Fibroblast of the aortic adventitia (primary cell): Measurements from ENCODE around the gene KRTAP4-2. TPM values are rescaled to one million over a fixed set of nuclear protein-coding genes. Genes with fewer than 3 reads are reported as not detected.
A peak's percentile ranks its signal among the peaks of the same experiment; 100 is the strongest.

Source experiments
- DNase-seq: peaks from one replicate; pipeline ENCODE4 v3.0.0-alpha.2; 2010; ENCODE audit warnings: low read depth
- H3K4me3 ChIP-seq: 2 replicates; pipeline ENCODE4 v1.5.1; 2011; ENCODE audit warnings: low read depth, mild to moderate bottlenecking, control low read depth, low read length, moderate library complexity
- CTCF ChIP-seq: IDR thresholded peaks from 2 replicates; pipeline ENCODE4 v1.5.1; 2011; ENCODE audit warnings: mild to moderate bottlenecking, low read length, control low read depth, inconsistent platforms; ENCODE audit not compliant: insufficient read depth
- total RNA-seq: library from RNA; depleted of rRNA; stranded (reverse); fragments of >200 nt; gene quantifications from 2 replicates; pipeline ENCODE4 v1.2.3, GENCODE V29; 2012; ENCODE audit warnings: low replicate concordance

KRTAP4-2 gene
- total RNA-seq, 1 donor = not detected

DNA sequence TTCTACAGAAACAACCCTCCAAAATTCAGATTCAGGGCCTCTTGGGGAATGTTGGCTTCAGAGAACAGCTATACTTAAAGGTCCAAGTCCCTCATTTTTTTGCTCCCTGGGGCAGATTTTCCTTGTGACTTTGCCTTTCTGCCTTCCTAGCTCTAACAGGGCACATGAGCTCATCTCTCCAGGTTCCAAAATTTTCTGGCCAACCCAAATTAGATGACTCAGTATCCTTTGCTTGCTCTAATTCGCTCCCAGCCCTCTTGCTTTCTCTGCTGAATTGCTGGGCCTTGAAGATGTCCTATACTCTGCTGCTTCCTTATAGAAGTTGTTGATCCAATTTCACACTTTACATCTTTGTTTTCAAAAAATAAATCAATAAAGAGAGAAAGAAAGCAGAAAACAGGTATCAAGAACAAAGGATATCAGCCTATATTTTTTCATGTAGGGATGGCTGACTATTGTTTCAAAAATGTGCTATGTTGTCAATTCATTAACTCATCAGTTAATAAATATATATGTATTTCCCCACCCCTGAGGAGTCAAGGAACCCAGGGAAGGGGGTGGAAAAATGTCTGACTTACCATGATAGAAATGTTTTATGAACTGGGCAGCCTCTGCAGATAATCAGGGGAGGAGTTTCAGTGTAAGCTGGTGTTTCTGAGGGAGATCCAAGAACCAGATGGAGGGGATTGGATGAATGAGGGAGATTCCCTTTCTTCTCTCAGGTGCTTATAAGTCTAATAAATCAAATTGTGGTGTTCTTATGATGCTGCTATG is 1.0 kb upstream of the KRTAP4-2 start:
- H3K4me3 ChIP-seq = no peak overlapping the region
- peak; percentile 22 for TF ChIP-seq CTCF
- DNase-seq = peak; percentile 56

GRCh38 chr17:41178341-41178740 is 320 bp upstream of the KRTAP4-2 start:
- no peak overlapping the region for H3K4me3 ChIP-seq
- no peak for TF ChIP-seq CTCF
- DNase-seq = peak; percentile 22

DNA sequence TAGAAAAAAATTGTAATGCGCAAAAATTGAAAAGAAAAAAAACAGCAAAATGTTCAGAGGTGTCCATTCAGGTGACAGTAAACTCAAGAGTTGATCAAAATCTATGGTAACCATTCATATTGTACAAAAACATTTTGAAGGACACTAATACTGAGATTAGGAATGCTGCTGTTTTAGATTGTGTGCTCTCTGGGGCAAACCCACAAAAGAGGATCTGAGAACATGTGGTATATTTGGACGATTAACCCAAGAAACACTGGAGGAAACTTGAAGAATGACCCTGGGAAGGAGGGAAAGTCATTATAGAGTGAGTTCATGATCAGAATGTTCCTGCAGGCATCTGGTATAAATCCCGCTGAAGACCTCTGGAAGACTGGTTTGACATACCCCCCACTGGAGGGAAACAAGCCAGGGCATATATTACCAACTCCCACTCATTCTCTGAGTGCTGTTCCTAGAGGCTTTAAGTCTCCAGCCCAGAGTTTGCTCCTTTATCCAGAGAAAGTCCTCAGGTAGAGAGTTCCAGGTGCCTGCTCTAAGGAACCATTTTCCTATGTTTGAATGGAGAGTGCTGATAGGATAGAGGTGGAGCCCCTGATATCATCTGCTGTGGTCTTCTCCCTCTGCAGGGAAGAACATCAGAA is 1.2 kb downstream of the KRTAP4-2 start:
- no peak for DNase-seq
- TF ChIP-seq CTCF = no peak

GRCh38 chr17:41171886-41172285 is 6.1 kb downstream of the KRTAP4-2 start:
- DNase-seq = peak; percentile 19
- no peak for TF ChIP-seq CTCF
- no peak overlapping the region for H3K4me3 ChIP-seq

More for the DNA sequence above, 1.2 kb downstream of the KRTAP4-2 start:
- H3K4me3 ChIP-seq = no peak overlapping the region

- TF ChIP-seq CTCF = no peak
Observed at GRCh38 chr17:41168121-41168520, 9.9 kb downstream of the KRTAP4-2 start, which contains the start of gene KRTAP4-3. Gene KRTAP4-3 (minus strand): TSS chr17:41168221. CDS start chr17:41168172, 49 bp downstream.

DNA sequence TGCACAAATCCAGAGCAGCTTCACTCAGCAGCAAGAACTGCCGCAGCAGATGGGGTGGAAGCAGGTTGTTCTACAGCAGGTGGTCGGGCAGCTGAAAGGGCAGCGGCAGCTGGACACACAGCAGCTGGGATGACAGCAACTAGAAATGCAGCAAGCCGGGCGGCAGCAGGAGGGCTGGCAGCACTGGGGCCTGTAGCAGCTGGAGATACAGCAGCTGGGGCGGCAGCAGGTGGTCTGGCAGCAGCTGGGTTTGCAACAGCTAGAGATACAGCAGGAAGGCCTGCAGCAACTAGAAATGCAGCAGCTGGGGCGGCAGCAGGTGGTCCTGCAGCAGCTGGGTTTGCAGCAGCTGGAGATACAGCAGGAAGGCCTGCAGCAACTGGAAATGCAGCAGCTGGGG is 10.5 kb downstream of the KRTAP4-2 start:
- no peak for TF ChIP-seq CTCF
- no peak for DNase-seq
- H3K4me3 ChIP-seq = no peak overlapping the region

More at GRCh38 chr17:41168121-41168520, 9.9 kb downstream of the KRTAP4-2 start, which contains the start of gene KRTAP4-3:
- no peak for DNase-seq
- no peak within 1 kb of the TSS for H3K4me3 ChIP-seq
